ENCODE measurements around the gene MYH13.
"Not testable (repeated sequence)": the region's sequence is repeated elsewhere in the genome, so short reads cannot be mapped to it uniquely, and the experiment has no call there.

Gene MYH13

DNA sequence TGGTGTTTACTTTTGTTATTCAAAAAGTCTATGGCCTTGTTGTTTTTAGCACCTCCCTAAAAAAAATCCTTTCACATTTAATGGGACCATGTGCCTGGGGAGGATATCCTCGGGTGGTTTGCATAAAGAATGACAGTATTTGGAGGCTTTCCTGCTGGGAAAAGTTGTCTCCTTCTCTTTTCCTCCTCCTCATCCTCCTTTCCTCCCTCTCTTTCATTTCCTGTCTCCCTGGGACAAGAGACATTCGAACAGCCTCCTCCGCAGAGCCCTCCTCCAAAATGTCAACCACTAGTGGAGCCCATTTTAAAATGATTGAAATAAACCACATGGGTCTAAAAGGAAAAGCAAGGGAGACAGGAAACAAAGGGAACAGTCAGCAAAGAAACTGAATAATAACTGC lies 67.4 kb downstream of the MYH13 start:
- no peak overlapping the region for H3K4me3 ChIP-seq (ENCODE audit: low read depth, low read length)

DNA sequence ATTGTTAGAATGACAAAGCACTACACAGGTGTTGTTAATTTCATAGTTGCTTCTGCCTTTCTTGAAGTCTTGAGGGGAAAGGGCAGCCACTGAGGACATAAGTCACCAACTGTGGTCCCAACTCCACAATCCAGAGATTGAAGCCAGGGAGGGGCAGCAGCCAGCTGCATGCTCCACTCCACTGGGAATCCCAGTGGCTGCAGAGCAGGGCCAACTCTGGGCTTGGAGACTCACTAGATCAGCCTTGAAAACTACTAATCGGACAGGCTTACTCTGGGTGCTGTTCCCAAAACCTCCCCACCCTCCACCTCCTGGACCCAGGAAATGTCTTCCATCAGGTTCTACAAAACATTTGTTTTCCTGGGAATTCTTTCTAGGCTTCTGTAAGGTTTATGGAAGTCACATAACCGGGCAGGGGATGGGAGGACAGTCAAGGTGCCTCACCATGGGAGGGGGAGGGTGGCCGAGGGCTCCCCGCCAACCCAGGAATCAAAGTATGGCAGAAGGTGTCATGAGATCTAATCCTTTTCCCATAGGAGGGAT lies 68.0 kb downstream of the MYH13 start:
- H3K4me3 ChIP-seq (ENCODE audit: low read depth, low read length), result no peak overlapping the region

DNA sequence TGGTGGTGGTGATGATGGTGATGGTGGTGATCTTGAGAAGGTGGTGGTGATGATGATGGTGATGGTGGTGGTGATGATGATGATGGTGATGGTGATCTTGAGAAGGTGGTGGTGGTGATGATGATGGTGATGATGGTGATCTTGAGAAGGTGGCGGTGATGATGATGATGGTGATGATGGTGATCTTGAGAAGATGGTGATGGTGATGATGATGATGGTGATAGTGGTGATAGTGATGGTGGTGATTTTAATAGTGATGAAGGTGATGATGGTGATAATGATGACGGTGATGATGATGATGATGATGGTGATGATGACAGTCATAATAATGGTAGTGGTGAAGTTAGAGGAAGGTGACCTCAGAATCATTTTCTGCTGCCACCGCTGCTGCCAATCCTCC lies 75.1 kb downstream of the MYH13 start:
- H3K4me3 ChIP-seq (ENCODE audit: low read depth, low read length), result no peak overlapping the region

- no peak overlapping the region for H3K4me3 ChIP-seq (ENCODE audit: low read depth, low read length)
Observed at GRCh38 chr17:10295728-10296343, 77.0 kb downstream of the MYH13 start.

- H3K4me3 ChIP-seq (ENCODE audit: low read depth, low read length), result no peak overlapping the region
Observed at GRCh38 chr17:10294180-10294579, 78.6 kb downstream of the MYH13 start.

- H3K4me3 ChIP-seq (ENCODE audit: low read depth, low read length), result no peak overlapping the region
Observed at GRCh38 chr17:10292057-10292937, 80.5 kb downstream of the MYH13 start.

DNA sequence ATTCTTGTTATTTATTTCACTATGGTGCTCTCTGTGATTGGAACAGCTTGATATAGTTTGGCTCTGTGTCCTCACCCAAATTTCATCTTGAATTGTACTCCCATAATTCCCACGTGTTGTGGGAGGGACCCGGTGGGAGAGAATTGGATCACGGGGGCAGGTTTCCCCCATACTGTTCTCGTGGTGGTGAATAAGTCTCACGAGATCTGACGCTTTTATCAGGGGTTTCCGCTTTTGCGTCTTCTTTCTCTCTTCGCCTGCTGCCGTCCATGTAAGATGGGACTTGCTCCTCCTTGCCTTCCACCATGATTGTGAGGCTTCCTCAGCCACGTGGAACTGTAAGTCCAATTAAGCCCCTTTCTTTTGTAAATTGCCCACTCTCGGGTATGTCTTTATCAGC lies 81.2 kb downstream of the MYH13 start:
- H3K4me3 ChIP-seq (ENCODE audit: low read depth, low read length), result not testable (repeated sequence)

DNA sequence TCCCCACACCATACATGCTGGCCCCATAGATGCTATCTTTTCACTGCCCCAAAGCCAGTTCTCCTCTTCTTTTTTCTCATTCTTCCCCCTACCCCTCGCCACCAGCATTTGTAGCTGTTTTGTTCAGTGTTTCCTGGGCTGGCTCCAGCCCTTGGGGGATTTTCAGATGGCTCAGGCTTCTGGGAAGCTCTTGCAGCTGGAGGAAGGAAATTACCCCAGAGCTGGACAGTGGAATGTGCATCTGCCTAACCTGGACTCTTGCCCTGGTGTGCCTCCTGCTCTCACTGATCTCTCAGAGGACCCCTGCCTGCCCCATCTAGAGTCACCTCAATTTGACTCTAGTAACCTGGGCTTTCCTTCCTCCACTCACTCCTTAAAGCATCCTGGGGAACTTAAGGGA lies 82.8 kb downstream of the MYH13 start:
- H3K4me3 ChIP-seq (ENCODE audit: low read depth, low read length), result no peak overlapping the region

DNA sequence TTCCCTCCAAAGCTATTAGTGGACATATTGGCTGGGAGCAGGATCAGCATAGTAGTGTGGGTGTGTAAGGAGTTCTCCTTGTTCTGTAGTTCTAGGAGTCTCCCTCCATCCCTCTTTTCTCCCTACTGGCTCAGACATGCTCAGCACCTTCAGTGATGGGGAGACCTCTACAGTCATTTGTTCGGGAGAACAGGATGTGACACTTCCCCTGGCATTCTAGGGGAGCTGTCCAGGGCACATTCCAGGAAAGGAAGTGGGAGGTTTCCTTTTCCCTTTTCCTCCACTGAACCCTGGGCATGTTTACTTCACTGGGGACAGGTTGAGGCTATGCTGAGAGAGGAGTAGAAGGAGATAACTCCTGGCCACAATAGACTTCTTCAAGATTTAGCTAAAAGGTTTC lies 86.5 kb downstream of the MYH13 start:
- no peak overlapping the region for H3K4me3 ChIP-seq (ENCODE audit: low read depth, low read length)

GRCh38 chr17:10285896-10286295 lies 86.9 kb downstream of the MYH13 start:
- H3K4me3 ChIP-seq (ENCODE audit: low read depth, low read length), result no peak overlapping the region

- H3K4me3 ChIP-seq (ENCODE audit: low read depth, low read length), result no peak overlapping the region
Observed at GRCh38 chr17:10280068-10280467, 92.7 kb downstream of the MYH13 start.

DNA sequence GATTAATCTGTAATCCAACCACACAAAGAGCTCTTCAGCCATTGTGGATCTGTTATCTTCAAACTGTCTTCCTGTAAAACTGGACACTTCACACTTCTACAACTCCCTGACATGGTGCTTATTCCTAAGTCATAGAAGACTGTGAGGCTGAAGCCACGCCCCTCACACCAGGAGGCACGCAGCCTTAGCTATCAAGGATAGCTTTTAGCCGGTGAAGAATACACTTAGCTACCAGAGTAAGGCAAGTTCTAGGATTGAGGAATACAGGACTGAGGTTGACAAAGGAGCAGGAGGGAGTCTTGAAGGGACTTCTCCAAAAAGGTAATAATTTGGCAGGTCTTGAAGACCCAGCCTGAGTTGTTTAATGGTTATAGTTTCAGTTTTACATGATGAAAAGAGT lies 94.6 kb downstream of the MYH13 start:
- no peak overlapping the region for H3K4me3 ChIP-seq (ENCODE audit: low read depth, low read length)

DNA sequence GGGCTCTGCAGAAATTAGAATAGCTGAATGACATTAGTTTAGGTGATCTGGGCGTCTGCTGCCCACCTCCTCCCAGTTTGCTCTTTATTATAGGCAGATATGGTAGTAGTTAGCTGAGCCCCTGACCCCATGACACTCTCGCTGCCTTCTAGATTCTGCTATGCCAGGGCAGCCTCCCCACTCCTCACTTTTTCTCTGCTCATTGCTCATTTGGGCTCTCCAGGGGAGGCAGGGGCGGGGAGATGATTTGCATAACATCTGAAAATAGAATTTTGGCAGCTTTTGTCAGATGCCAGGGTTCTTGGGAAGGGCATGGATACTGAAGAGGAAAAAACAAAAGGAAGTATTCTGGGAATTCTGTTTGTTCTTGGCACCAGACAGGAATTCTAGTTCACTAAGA lies 96.4 kb downstream of the MYH13 start:
- H3K4me3 ChIP-seq (ENCODE audit: low read depth, low read length), result no peak overlapping the region

DNA sequence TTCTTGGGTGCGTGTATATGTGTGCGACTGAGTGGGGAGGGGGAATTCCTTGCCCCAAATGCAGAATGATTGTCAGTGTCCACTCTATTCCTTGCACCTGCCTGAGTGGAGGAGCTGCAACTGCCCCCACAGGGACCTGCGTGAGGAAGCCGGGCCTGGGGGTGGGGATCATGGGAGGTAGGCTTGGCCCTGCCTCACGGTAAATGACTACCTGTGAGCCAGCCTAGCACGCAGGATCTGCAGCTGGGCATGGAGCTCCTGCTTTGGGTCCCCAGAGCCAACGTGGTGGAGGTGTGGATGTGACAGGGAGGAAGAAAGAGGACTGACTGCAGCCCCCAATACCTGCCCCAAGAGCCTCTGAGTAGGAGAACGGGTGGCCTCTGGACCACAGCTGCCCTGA lies 97.4 kb downstream of the MYH13 start:
- no peak overlapping the region for H3K4me3 ChIP-seq (ENCODE audit: low read depth, low read length)

GRCh38 chr17:10271106-10271562 lies 101.7 kb downstream of the MYH13 start:
- no peak overlapping the region for H3K4me3 ChIP-seq (ENCODE audit: low read depth, low read length)

GRCh38 chr17:10270258-10270657 lies 102.5 kb downstream of the MYH13 start:
- no peak overlapping the region for H3K4me3 ChIP-seq (ENCODE audit: low read depth, low read length)

DNA sequence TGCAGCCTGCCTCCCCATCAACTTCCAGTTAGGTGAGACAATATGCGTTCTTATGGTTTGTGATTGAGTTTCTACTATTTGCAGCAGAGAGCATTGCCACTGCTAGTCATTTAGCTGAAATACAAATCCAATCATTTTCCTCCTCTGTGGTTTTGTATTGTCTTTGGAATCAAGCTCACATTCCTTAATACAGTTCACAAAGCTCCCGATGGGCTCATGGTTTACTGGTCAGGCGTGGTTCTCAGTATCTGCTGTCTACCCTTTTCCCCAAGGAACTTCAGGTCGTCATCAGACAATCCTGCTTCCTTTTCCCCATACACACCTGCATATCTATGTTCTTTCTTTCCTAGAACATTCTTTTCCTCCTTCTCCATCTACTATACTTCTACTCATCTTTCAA lies 104.8 kb downstream of the MYH13 start:
- no peak overlapping the region for H3K4me3 ChIP-seq (ENCODE audit: low read depth, low read length)

DNA sequence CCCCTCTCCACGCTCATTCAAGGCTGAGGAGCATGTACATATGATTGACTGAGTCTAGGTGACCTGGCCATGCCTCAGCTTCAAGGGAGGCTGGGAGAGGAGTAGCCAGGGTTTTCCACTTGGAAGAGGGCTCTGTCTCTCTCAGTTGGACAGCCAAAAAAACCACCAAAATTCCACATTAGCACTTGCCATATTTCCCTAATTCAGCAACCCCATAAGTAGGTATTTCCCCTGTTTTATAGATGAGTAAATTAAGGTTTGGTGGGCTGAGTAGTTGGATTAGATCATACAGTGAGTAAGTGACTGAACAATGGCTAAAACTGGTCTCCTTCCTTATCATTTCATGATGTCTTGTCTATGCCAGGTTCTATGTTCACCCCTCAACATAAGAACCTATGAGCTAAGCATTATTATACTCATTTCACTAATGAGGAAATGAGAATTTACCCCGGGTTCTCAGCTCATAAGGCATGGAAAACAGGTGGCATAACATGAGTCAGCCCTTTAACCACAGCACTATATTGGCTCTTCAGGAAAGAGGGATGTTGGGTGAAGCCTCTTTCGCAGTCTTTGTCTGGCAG lies 106.4 kb downstream of the MYH13 start:
- H3K4me3 ChIP-seq (ENCODE audit: low read depth, low read length), result no peak overlapping the region

DNA sequence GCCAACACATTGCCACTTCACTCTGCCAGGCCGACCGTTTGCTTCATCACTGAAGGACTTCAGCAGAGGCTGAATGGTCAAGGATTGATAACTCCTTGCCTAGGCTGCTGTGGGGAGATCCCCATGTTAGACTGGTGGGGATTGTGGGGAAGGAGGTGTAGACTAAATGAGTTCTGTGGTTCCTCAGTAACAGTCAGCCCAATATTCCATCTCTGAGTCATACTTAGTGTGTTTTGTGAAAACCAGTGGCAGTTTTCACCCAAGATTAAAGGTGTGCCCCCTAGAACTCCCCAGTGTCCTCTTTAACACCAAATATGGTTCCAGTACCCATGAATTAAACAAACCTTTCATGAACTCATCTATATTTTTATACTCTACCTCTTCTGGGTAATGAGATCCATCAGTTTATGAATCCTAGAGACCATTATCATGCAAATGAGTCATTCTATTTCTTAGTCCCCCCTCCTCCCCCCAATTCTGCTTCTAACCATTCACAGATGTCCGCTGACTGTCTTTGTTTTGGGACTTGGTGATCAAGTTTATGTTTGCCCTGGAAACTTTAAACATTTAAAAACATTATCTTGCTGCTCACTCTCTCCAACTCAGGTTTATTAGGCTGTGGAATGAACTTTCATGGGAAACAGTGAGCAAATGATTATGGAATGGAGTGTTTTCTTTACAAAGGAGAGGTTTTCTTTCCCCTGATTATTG lies 107.6 kb downstream of the MYH13 start:
- H3K4me3 ChIP-seq (ENCODE audit: low read depth, low read length), result no peak overlapping the region

GRCh38 chr17:10264051-10264450 lies 108.8 kb downstream of the MYH13 start:
- H3K4me3 ChIP-seq (ENCODE audit: low read depth, low read length), result no peak overlapping the region

- no peak overlapping the region for H3K4me3 ChIP-seq (ENCODE audit: low read depth, low read length)
Observed at GRCh38 chr17:10262451-10262850, 110.4 kb downstream of the MYH13 start.

Data from iPS-11a (cell line).